Measurements from ENCODE around the gene C12orf57.

Gene C12orf57

DNA sequence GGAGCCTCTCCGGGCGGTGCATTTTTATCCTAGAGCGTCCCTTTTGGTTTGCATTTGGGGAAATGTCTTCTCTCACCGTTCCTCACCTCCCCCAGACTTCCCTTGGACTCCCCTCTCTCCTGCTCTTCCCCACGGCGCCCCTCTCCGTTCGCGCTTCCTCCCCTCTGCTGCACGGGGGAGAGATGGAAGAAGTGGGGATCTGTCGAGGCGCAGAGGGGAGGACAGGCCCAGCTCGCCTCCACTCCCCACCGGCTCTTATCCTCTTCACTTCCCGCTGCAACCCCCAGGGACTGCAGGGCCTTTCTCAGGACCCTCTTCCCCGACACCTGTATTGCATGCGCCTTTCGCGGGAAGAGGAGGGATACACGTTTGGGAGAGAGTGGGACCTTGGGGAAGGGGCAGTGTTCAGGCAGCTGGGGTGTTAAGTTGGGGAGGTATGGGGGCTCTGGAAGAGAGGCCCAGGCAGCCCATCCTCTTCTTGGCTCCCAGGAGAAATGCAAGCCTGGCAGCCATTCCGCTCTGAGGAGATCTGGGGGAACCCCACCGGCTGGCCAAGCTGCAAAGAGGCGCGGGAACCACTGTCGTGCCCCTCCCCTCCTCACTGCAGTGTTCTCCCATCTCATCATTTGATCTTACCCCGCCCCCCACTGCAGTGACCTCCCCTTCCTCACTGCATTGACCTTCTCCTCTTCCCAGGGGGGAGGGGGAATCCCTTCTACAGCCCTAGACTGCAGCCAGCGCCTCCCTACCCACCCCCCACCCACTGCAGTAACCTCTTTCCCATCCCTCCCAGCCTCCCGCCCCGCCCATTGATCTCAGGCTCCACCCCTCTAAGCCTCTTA, 28.7 kb upstream of the C12orf57 start:
- no peaks in the 10 kb centered on the region for H3K9me2 ChIP-seq (replicated peaks; ENCODE audit: insufficient read depth, low read length)
- H3K9me3 ChIP-seq (replicated peaks; ENCODE audit: insufficient read depth, low read length), result no peaks in the 10 kb centered on the region
- peak overlapping the region; percentile 69; the same call in 1 of the 2 replicates for H3K27ac ChIP-seq (ENCODE audit: low read length)
- H3F3A ChIP-seq (ENCODE audit: insufficient read depth, low read length), result peaks cover 28% of the 10 kb centered on the region
- peaks cover 33% of the 10 kb centered on the region for H3K4me1 ChIP-seq (ENCODE audit: low read length)
- H4K20me1 ChIP-seq (ENCODE audit: insufficient read depth, low read length), result no peaks in the 10 kb centered on the region
- DNase-seq, result no peak
- peak overlapping the region; percentile 87 for H2AFZ ChIP-seq (ENCODE audit: low read length)
- peak overlapping the region; percentile 92 for H3K4me2 ChIP-seq (ENCODE audit: low read depth, low read length)
- H3K9ac ChIP-seq (ENCODE audit: low read length), result peak overlapping the region; percentile 80
- peaks cover 43% of the 10 kb centered on the region for H3K79me2 ChIP-seq (ENCODE audit: low read length)
- peak overlapping the region; percentile 94 for H3K4me3 ChIP-seq (ENCODE audit: low read length)
- peaks cover 10% of the 10 kb centered on the region; the same call in 1 of the 2 replicates for H3K36me3 ChIP-seq (replicated peaks; ENCODE audit: insufficient read depth, low read length)
- TF ChIP-seq EZH2 (optimal IDR thresholded peaks at IDR 0.05; ENCODE audit: low read depth, low read length) (no peak), EZH2phosphoT487 (IDR thresholded peaks at IDR 0.05; ENCODE audit: low read length) (no peak)
- TF ChIP-seq, protein P1, sequence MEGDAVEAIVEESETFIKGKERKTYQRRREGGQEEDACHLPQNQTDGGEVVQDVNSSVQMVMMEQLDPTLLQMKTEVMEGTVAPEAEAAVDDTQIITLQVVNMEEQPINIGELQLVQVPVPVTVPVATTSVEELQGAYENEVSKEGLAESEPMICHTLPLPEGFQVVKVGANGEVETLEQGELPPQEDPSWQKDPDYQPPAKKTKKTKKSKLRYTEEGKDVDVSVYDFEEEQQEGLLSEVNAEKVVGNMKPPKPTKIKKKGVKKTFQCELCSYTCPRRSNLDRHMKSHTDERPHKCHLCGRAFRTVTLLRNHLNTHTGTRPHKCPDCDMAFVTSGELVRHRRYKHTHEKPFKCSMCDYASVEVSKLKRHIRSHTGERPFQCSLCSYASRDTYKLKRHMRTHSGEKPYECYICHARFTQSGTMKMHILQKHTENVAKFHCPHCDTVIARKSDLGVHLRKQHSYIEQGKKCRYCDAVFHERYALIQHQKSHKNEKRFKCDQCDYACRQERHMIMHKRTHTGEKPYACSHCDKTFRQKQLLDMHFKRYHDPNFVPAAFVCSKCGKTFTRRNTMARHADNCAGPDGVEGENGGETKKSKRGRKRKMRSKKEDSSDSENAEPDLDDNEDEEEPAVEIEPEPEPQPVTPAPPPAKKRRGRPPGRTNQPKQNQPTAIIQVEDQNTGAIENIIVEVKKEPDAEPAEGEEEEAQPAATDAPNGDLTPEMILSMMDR (IDR thresholded peaks at IDR 0.05; ENCODE audit: low read length), result no peak
- no peaks in the 10 kb centered on the region for H3K27me3 ChIP-seq (replicated peaks; ENCODE audit: insufficient read depth, low read length)

DNA sequence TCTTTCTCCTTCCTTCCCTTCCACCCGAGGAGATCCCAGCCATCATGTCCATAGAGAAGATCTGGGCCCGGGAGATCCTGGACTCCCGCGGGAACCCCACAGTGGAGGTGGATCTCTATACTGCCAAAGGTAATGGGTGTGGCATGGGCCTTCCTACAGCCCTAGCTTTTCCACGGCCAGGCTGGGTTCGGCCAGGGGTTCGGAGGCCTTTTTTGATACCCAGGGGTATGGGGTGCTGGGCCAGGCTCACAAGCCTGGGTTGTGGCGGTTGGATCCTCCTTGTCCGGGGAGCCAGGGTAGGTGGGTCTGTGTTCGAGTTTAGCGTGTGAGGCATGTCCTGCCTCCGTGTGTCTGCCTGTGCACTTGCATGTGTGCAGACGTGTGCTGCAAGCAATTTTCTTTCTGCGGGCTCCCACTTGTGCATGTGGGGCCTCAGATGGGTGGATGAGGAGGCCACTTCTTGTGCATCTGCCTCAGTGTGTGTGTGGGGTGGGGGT, 28.0 kb upstream of the C12orf57 start:
- DNase-seq, result no peak
- H3K9ac ChIP-seq (ENCODE audit: low read length), result peak overlapping the region; percentile 42; the same call in 1 of the 2 replicates

DNA sequence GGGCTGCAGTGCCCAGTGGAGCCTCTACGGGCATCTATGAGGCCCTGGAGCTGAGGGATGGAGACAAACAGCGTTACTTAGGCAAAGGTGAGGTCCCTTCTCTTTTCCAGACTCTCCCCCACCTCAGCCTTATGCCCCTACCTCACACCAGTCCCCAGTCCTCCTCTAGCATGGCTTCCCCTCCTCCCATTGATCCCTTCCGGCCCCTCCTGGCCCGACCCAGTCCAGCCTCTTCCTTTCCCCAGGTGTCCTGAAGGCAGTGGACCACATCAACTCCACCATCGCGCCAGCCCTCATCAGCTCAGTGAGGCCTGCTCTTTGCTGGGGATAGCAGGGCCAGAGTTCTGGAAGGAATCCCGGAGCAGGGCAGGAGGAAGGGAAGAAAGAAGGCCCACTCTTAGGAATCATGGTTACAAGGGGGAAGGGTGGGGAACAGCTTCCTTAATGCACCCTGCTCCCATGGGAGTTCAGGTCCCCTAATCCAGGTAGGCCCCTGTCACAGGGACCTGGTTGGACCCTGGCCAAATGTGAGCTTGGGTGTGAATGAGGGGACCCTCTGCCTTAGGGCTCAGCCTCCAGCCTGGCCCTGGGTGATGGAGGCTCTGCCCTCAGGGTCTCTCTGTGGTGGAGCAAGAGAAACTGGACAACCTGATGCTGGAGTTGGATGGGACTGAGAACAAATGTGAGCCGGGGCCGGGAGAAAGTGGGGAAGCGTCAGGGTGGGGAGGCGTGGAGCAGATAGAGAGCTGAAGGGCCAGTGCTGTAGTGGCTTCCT, 27.2 kb upstream of the C12orf57 start:
- H3K9ac ChIP-seq (ENCODE audit: low read length), result peak overlapping the region; percentile 42; the same call in 1 of the 2 replicates
- TF ChIP-seq, protein P1 (IDR thresholded peaks at IDR 0.05; ENCODE audit: low read length), result no peak
- TF ChIP-seq EZH2 (optimal IDR thresholded peaks at IDR 0.05; ENCODE audit: low read depth, low read length) (no peak), EZH2phosphoT487 (IDR thresholded peaks at IDR 0.05; ENCODE audit: low read length) (no peak)
- peaks cover 51% of the 10 kb centered on the region for H3K79me2 ChIP-seq (ENCODE audit: low read length)
- no peak for DNase-seq
- peaks cover 47% of the 10 kb centered on the region for H3K4me1 ChIP-seq (ENCODE audit: low read length)
- peak overlapping the region; percentile 92 for H3K4me2 ChIP-seq (ENCODE audit: low read depth, low read length)
- H3K27ac ChIP-seq (ENCODE audit: low read length), result peak overlapping the region; percentile 19; the same call in 1 of the 2 replicates
- peaks cover 39% of the 10 kb centered on the region for H3F3A ChIP-seq (ENCODE audit: insufficient read depth, low read length)
- no peak overlapping the region for H2AFZ ChIP-seq (ENCODE audit: low read length)
- H3K9me3 ChIP-seq (replicated peaks; ENCODE audit: insufficient read depth, low read length), result no peaks in the 10 kb centered on the region
- peak overlapping the region; percentile 94; the same call in 1 of the 2 replicates for H3K4me3 ChIP-seq (ENCODE audit: low read length)
- H4K20me1 ChIP-seq (ENCODE audit: insufficient read depth, low read length), result no peaks in the 10 kb centered on the region
- no peaks in the 10 kb centered on the region for H3K27me3 ChIP-seq (replicated peaks; ENCODE audit: insufficient read depth, low read length)
- H3K9me2 ChIP-seq (replicated peaks; ENCODE audit: insufficient read depth, low read length), result no peaks in the 10 kb centered on the region
- peaks cover 10% of the 10 kb centered on the region; the same call in 1 of the 2 replicates for H3K36me3 ChIP-seq (replicated peaks; ENCODE audit: insufficient read depth, low read length)

More for the DNA sequence above, 28.0 kb upstream of the C12orf57 start:
- Histone ChIP-seq H3K9me2 (replicated peaks; ENCODE audit: insufficient read depth, low read length) (no peaks in the 10 kb centered on the region), H3K4me3 (ENCODE audit: low read length) (peak overlapping the region; percentile 94), H4K20me1 (ENCODE audit: insufficient read depth, low read length) (no peaks in the 10 kb centered on the region), H3K27ac (ENCODE audit: low read length) (no peak overlapping the region), H3F3A (ENCODE audit: insufficient read depth, low read length) (peaks cover 31% of the 10 kb centered on the region), H3K4me1 (ENCODE audit: low read length) (peaks cover 40% of the 10 kb centered on the region), H3K4me2 (ENCODE audit: low read depth, low read length) (peak overlapping the region; percentile 92), H2AFZ (ENCODE audit: low read length) (no peak overlapping the region), H3K27me3 (replicated peaks; ENCODE audit: insufficient read depth, low read length) (no peaks in the 10 kb centered on the region), H3K36me3 (replicated peaks; ENCODE audit: insufficient read depth, low read length) (peaks cover 10% of the 10 kb centered on the region; the same call in 1 of the 2 replicates), H3K9me3 (replicated peaks; ENCODE audit: insufficient read depth, low read length) (no peaks in the 10 kb centered on the region), H3K79me2 (ENCODE audit: low read length) (peaks cover 46% of the 10 kb centered on the region)
- TF ChIP-seq EZH2 (optimal IDR thresholded peaks at IDR 0.05; ENCODE audit: low read depth, low read length) (no peak), EZH2phosphoT487 (IDR thresholded peaks at IDR 0.05; ENCODE audit: low read length) (no peak)
- TF ChIP-seq, protein P1 (IDR thresholded peaks at IDR 0.05; ENCODE audit: low read length), result no peak
